IMR-90 (cell line): ENCODE results near the gene YEATS4. TPM values are rescaled to one million over a fixed set of nuclear protein-coding genes. Genes with fewer than 3 reads are reported as not detected.
A peak's percentile ranks its signal among the peaks of the same experiment; 100 is the strongest.

Source experiments
- ATAC-seq: fragments of 200-7000 bp; cut with Tn5 transposase; 2 replicates; pipeline ENCODE4 v1.9.1; 2020; ENCODE audit warnings: low read depth, mild to moderate bottlenecking, moderate library complexity
- BruUV-seq: library from RNA; stranded (reverse); fragments of 400-500 nt; replicated peaks from 2 replicates; lab custom pipeline; 2021; lab: Mats Ljungman, UMichigan
- CTCF ChIA-PET: fragments of 300-600 bp; formaldehyde crosslinking; extraction: SDS; loops from one replicate; lab custom pipeline; 2021; ENCODE audit warnings: antibody characterized with exemption; lab: Yijun Ruan, JAX
- POLR2A ChIA-PET: fragments of 300-600 bp; sonication (Branson Sonifier 250); formaldehyde crosslinking; loops from one replicate; lab custom pipeline; 2022; ENCODE audit warnings: antibody characterized with exemption; ENCODE audit not compliant: unreplicated experiment; lab: Charles Lee
- DNase-seq: peaks from one replicate; pipeline ENCODE4 v3.0.0; 2013
- H2AFZ ChIP-seq: replicated peaks from 2 replicates; pipeline ENCODE3; 2013; ENCODE audit warnings: low read length, mild to moderate bottlenecking; ENCODE audit not compliant: poor library complexity
- H2AK5ac ChIP-seq: 2 replicates; pipeline ENCODE4 v1.6.1; 2013; ENCODE audit warnings: low read depth, low read length, inconsistent platforms
- H2AK9ac ChIP-seq: replicated peaks from 2 replicates; pipeline ENCODE3; 2013; ENCODE audit warnings: mild to moderate bottlenecking, low read depth, low read length, moderate library complexity; ENCODE audit not compliant: poor library complexity
- H2BK120ac ChIP-seq: 2 replicates; pipeline ENCODE4 v1.6.1; 2013; ENCODE audit warnings: low read depth, low read length, inconsistent platforms
- H2BK15ac ChIP-seq: 3 replicates; pipeline ENCODE4 v1.6.1; 2013; ENCODE audit warnings: low read depth, low read length, inconsistent platforms
- H2BK20ac ChIP-seq: 2 replicates; pipeline ENCODE4 v1.6.1; 2013; ENCODE audit warnings: low read depth, mild to moderate bottlenecking, inconsistent platforms, low read length, moderate library complexity
- H2BK5ac ChIP-seq: 2 replicates; pipeline ENCODE4 v1.6.1; 2013; ENCODE audit warnings: mild to moderate bottlenecking, low read depth, low read length, inconsistent platforms; ENCODE audit not compliant: poor library complexity, severe bottlenecking
- H3K14ac ChIP-seq: replicated peaks from 2 replicates; pipeline ENCODE4 v1.6.1; 2013; ENCODE audit warnings: low read depth, low read length, inconsistent platforms
- H3K18ac ChIP-seq: 2 replicates; pipeline ENCODE4 v1.6.1; 2013; ENCODE audit warnings: low read depth, low read length, control low read depth
- H3K23ac ChIP-seq: 2 replicates; pipeline ENCODE4 v1.6.1; 2013; ENCODE audit warnings: low read depth, low read length, inconsistent platforms
- H3K27ac ChIP-seq: 2 replicates; pipeline ENCODE4 v1.5.1; 2013; ENCODE audit warnings: mild to moderate bottlenecking, control low read depth, low read length; ENCODE audit not compliant: insufficient read depth
- H3K27me3 ChIP-seq: 2 replicates; pipeline ENCODE4 v1.6.1; 2013; ENCODE audit warnings: low read length; ENCODE audit not compliant: control insufficient read depth, insufficient read depth
- H3K36me3 ChIP-seq: 2 replicates; pipeline ENCODE4 v1.6.1; 2013; ENCODE audit warnings: low read length, mixed read lengths; ENCODE audit not compliant: control insufficient read depth, insufficient read depth
- H3K4ac ChIP-seq: 2 replicates; pipeline ENCODE4 v1.6.1; 2013; ENCODE audit warnings: low read depth, low read length, inconsistent platforms
- H3K4me1 ChIP-seq: 2 replicates; pipeline ENCODE4 v1.6.1; 2013; ENCODE audit warnings: low read length, mixed read lengths; ENCODE audit not compliant: control insufficient read depth, insufficient read depth
- H3K4me2 ChIP-seq: 2 replicates; pipeline ENCODE4 v1.6.1; 2013; ENCODE audit warnings: low read depth, mild to moderate bottlenecking, control low read depth, low read length, moderate library complexity
- H3K4me3 ChIP-seq: 2 replicates; pipeline ENCODE4 v1.5.1; 2013; ENCODE audit warnings: low read depth, mild to moderate bottlenecking, control low read depth, low read length, moderate library complexity; ENCODE audit not compliant: insufficient read depth
- H3K56ac ChIP-seq: 2 replicates; pipeline ENCODE4 v1.6.1; 2013; ENCODE audit warnings: low read length, inconsistent platforms; ENCODE audit not compliant: insufficient read depth; ENCODE audit errors: extremely low read depth
- H3K79me1 ChIP-seq, 2 experiments: 2 replicates each; pipeline ENCODE4 v1.6.1; 2013; ENCODE audit warnings: low read length in 2 of 2, inconsistent platforms in 1 of 2, low read depth in 1 of 2
- H3K9ac ChIP-seq: 2 replicates; pipeline ENCODE4 v1.6.1; 2013; ENCODE audit warnings: low read depth, low read length, control low read depth
- H3K9me1 ChIP-seq: 2 replicates; pipeline ENCODE4 v1.6.1; 2013; ENCODE audit warnings: low read length, inconsistent platforms; ENCODE audit not compliant: insufficient read depth
- H3K9me3 ChIP-seq: 2 replicates; pipeline ENCODE4 v1.6.1; 2013; ENCODE audit warnings: low read length; ENCODE audit not compliant: control insufficient read depth, insufficient read depth
- H4K20me1 ChIP-seq: 2 replicates; pipeline ENCODE4 v1.6.1; 2013; ENCODE audit warnings: low read length, inconsistent platforms; ENCODE audit not compliant: insufficient read depth
- H4K5ac ChIP-seq: 2 replicates; pipeline ENCODE4 v1.6.1; 2013; ENCODE audit warnings: mild to moderate bottlenecking, low read depth, low read length, control low read depth
- H4K8ac ChIP-seq, 2 experiments: 2 replicates each; pipeline ENCODE4 v1.6.1; 2013; ENCODE audit warnings: low read depth in 2 of 2, low read length in 2 of 2, control low read depth in 1 of 2, inconsistent platforms in 1 of 2
- H4K91ac ChIP-seq: 2 replicates; pipeline ENCODE4 v1.6.1; 2013; ENCODE audit warnings: low read depth, low read length, inconsistent platforms; ENCODE audit not compliant: insufficient read depth
- BHLHE40 ChIP-seq: fragments of 150-350 bp; IDR thresholded peaks from 2 replicates; pipeline ENCODE4 v1.6.1; 2016; ENCODE audit warnings: mild to moderate bottlenecking, low read depth, low read length
- CEBPB ChIP-seq: IDR thresholded peaks from 2 replicates; pipeline ENCODE4 v1.6.1; 2012; ENCODE audit warnings: low read depth, low read length, improper control_type of control experiment
- CHD1 ChIP-seq: IDR thresholded peaks from 2 replicates; pipeline ENCODE4 v1.6.1; 2012; ENCODE audit warnings: low read depth, low read length, improper control_type of control experiment
- FOS ChIP-seq: fragments of 150-350 bp; IDR thresholded peaks from 2 replicates; pipeline ENCODE4 v1.6.1; 2016; ENCODE audit warnings: low read depth, low read length
- MAZ ChIP-seq: IDR thresholded peaks from 2 replicates; pipeline ENCODE4 v1.6.1; 2012; ENCODE audit warnings: low read depth, mild to moderate bottlenecking, low read length, improper control_type of control experiment, moderate library complexity, borderline replicate concordance
- MXI1 ChIP-seq: IDR thresholded peaks from 2 replicates; pipeline ENCODE4 v1.6.1; 2012; ENCODE audit warnings: low read depth, mild to moderate bottlenecking, low read length, moderate library complexity, borderline replicate concordance
- NFE2L2 ChIP-seq: fragments of 150-350 bp; IDR thresholded peaks from 2 replicates; pipeline ENCODE4 v1.6.1; 2016; ENCODE audit warnings: low read depth, mild to moderate bottlenecking, low read length
- POLR2A ChIP-seq: IDR thresholded peaks from 2 replicates; pipeline ENCODE4 v1.6.1; 2012; ENCODE audit warnings: mild to moderate bottlenecking, low read depth, low read length
- RAD21 ChIP-seq: IDR thresholded peaks from 2 replicates; pipeline ENCODE4 v1.6.1; 2012; ENCODE audit warnings: low read length, improper control_type of control experiment
- RCOR1 ChIP-seq: IDR thresholded peaks from 2 replicates; pipeline ENCODE4 v1.6.1; 2012; ENCODE audit warnings: mild to moderate bottlenecking, low read length, improper control_type of control experiment; ENCODE audit not compliant: insufficient replicate concordance
- RFX5 ChIP-seq: IDR thresholded peaks from 2 replicates; pipeline ENCODE4 v1.8.0; 2012; ENCODE audit warnings: low read depth, mild to moderate bottlenecking, low read length, moderate library complexity
- SMC3 ChIP-seq: fragments of 150-350 bp; IDR thresholded peaks from 2 replicates; pipeline ENCODE4 v1.6.1; 2016; ENCODE audit warnings: low read depth, mild to moderate bottlenecking, antibody characterized with exemption, low read length, moderate library complexity
- WGBS, 2 experiments: methylation state at CpG; one replicate each; pipeline versions ENCODE4 v1.1.5 to v1.1.7; 2013; ENCODE audit warnings: missing lambda C conversion rate in 2 of 2; ENCODE audit not compliant: insufficient read length in 1 of 2; ENCODE audit errors: extremely low coverage in 2 of 2; 5-methylcytosine and 5-hydroxymethylcytosine counted together
- dilution Hi-C: fragments of 300-500 bp; cut with HindIII; formaldehyde crosslinking; loops from one replicate; pipeline ENCODE4 v1.14.3; 2018; ENCODE audit warnings: low sequenced_read_pairs; ENCODE audit not compliant: unreplicated experiment
- in situ Hi-C: fragments of 300-500 bp; cut with MboI; formaldehyde crosslinking; loops from 3 replicates; pipeline ENCODE4 v1.14.3; 2019; ENCODE audit warnings: low sequenced_read_pairs, inconsistent platforms, mixed read lengths
- intact Hi-C: fragments of 100-400 bp; cut with micrococcal nuclease; formaldehyde crosslinking; loops from 2 replicates; pipeline ENCODE4 v1.10.0; 2022
- polyA plus RNA-seq, 3 experiments: library from polyadenylated mRNA; depleted of rRNA; stranded (reverse); fragments of >200 nt; gene quantifications; 2 replicates each; pipeline ENCODE4 v1.2.3, GENCODE V29; 2012; ENCODE audit warnings: low replicate concordance in 1 of 3
- total RNA-seq: library from RNA; depleted of rRNA; stranded (reverse); fragments of >200 nt; gene quantifications from 2 replicates; pipeline ENCODE4 v1.2.3, GENCODE V29; 2012
- TF ChIP-seq, protein P1 (sequence below): fragments of 150-350 bp; IDR thresholded peaks from 2 replicates; pipeline ENCODE4 v1.6.1; 2017; ENCODE audit warnings: mild to moderate bottlenecking, antibody characterized with exemption, low read length, low read depth
- TF ChIP-seq, protein P2 (sequence below): fragments of 150-350 bp; IDR thresholded peaks from 2 replicates; pipeline ENCODE4 v1.6.1; 2016; ENCODE audit warnings: low read depth, mild to moderate bottlenecking, low read length, moderate library complexity, borderline replicate concordance

YEATS4 gene
- total and polyA plus RNA-seq, 2 of the 4 experiments (the other 2 are of a cell fraction) = 6.9 to 15.1 TPM

DNA sequence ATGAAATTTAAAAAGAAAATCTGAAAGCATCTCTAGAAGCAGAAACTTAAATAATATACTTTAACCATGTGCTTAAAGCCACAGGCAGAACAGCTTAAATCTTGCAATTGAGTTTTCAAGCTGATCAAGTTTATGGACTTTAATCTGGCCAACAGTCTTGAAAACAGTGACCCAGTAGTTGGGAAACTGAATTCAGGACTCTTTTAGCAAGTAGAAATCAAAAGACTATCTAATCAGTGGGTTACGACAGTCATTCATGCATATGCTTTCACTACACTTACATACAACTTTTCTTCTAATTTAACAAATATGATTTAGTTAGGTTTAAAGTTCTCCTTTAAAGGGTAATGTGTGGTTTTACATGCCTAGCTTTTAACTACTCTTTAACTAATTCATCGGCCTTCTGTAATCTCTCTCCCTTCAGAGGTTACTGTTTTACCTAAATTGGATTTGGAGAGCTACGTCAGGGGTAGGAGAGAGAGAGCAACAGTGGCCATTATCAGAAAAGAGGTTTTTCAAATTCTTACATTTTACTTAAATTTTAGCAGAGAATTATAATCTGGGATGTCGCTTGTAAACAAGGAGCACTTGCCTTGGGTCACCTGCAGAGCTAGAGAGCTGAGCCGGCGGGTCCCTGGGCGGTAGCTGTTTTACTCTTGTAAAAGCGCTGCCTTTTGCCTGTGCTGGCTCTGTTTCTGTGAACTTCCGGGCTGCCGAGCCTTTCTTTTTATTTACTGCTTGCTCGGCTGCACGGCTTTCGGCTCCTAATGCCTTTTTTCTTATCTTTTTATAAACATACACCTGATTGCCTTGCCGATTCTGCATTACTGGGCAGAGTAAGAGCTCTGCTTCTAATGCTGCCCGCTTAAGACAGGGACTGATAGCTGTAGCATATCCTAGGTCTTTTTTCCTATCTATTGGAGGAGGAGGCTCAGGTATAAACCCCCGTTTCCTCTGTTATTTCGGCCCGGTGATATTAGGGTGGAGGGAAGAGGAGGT, 28.8 kb upstream of the YEATS4 start:
- no peak overlapping the region for H3K4ac ChIP-seq
- 7% methylated on average over 5 of the region's 18 CpGs; no CpG with 5 or more reads in 1 of the 2 experiments for WGBS, 2 experiments
- no peaks in the 10 kb centered on the region for H3K79me1 ChIP-seq
- H3K4me3 ChIP-seq = peak overlapping the region; percentile 4
- peaks cover 32% of the 10 kb centered on the region for H3K27me3 ChIP-seq
- peak overlapping the region; percentile 89 for H3K4me2 ChIP-seq
- H3K36me3 ChIP-seq = no peaks in the 10 kb centered on the region
- BruUV-seq = no TSS peak
- H3K4me1 ChIP-seq = 0 out of 2 replicates have a peak, but pooled peaks cover 2% of the 10 kb centered on the region
- H3K9me3 ChIP-seq = no peaks in the 10 kb centered on the region
- dilution Hi-C loops = no loop called here
- H2AFZ ChIP-seq = no peak overlapping the region
- H4K5ac ChIP-seq = no peak overlapping the region
- intact Hi-C loops = no loop called here
- no peak overlapping the region for H2AK5ac ChIP-seq
- no peak overlapping the region for H3K9ac ChIP-seq
- ChIA-PET CTCF (interaction anchor here (0.6 kb wide), 1 partner anchor 249 kb away, joined by 3 read pairs; no protein-coding TSS in a partner anchor), POLR2A (no interaction called here)
- no peaks in the 10 kb centered on the region for H4K20me1 ChIP-seq
- H3K9me1 ChIP-seq = no peaks in the 10 kb centered on the region
- H3K27ac ChIP-seq = no peak overlapping the region
- H4K8ac ChIP-seq = no peak overlapping the region
- H3K23ac ChIP-seq = no peak overlapping the region
- H2BK120ac ChIP-seq = no peak overlapping the region
- H2BK20ac ChIP-seq = no peak overlapping the region
- no peak overlapping the region for H4K91ac ChIP-seq
- H3K56ac ChIP-seq = no peak overlapping the region
- peak; percentile 1 for DNase-seq
- H2BK15ac ChIP-seq = no peak overlapping the region
- no peak overlapping the region for H2BK5ac ChIP-seq
- in situ Hi-C loops = loop anchor here (25.0 kb wide), 1 partner anchor 407 kb away; the partner anchor contains the start of gene RAB3IP
- H2AK9ac ChIP-seq = no peak overlapping the region
- H3K18ac ChIP-seq = no peak overlapping the region
- no peak overlapping the region for H3K14ac ChIP-seq
- peak; percentile 67 for ATAC-seq
- no peak for TF ChIP-seq BHLHE40
- TF ChIP-seq POLR2A = no peak
- no peak for TF ChIP-seq RAD21
- TF ChIP-seq FOS = no peak
- no peak for TF ChIP-seq MAZ
- TF ChIP-seq, protein P1, sequence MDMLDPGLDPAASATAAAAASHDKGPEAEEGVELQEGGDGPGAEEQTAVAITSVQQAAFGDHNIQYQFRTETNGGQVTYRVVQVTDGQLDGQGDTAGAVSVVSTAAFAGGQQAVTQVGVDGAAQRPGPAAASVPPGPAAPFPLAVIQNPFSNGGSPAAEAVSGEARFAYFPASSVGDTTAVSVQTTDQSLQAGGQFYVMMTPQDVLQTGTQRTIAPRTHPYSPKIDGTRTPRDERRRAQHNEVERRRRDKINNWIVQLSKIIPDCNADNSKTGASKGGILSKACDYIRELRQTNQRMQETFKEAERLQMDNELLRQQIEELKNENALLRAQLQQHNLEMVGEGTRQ = no peak
- TF ChIP-seq RFX5 = no peak
- TF ChIP-seq, protein P2, sequence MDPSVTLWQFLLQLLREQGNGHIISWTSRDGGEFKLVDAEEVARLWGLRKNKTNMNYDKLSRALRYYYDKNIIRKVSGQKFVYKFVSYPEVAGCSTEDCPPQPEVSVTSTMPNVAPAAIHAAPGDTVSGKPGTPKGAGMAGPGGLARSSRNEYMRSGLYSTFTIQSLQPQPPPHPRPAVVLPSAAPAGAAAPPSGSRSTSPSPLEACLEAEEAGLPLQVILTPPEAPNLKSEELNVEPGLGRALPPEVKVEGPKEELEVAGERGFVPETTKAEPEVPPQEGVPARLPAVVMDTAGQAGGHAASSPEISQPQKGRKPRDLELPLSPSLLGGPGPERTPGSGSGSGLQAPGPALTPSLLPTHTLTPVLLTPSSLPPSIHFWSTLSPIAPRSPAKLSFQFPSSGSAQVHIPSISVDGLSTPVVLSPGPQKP = no peak
- no peak for TF ChIP-seq NFE2L2
- no peak for TF ChIP-seq RCOR1
- TF ChIP-seq CEBPB = no peak
- TF ChIP-seq MXI1 = no peak
- TF ChIP-seq SMC3 = no peak
- TF ChIP-seq CHD1 = no peak
